GM21825 (cell line): ENCODE results near the gene NSD1.
"Not testable (repeated sequence)": the region's sequence is repeated elsewhere in the genome, so short reads cannot be mapped to it uniquely, and the experiment has no call there.

Experiments
- ATAC-seq: cut with Tn5 transposase; IDR thresholded peaks from one replicate; pipeline ENCODE4 v1.9.1; 2021; ENCODE audit warnings: mild to moderate bottlenecking, moderate library complexity; ENCODE audit not compliant: unreplicated experiment

NSD1 gene

GRCh38 chr5:177222269-177222668 lies 88.7 kb downstream of the NSD1 start:
- ATAC-seq: no peak

- no peak for ATAC-seq
Measured at GRCh38 chr5:177225798-177226197, 92.2 kb downstream of the NSD1 start.

GRCh38 chr5:177226860-177227259 lies 93.3 kb downstream of the NSD1 start:
- ATAC-seq: no peak

DNA sequence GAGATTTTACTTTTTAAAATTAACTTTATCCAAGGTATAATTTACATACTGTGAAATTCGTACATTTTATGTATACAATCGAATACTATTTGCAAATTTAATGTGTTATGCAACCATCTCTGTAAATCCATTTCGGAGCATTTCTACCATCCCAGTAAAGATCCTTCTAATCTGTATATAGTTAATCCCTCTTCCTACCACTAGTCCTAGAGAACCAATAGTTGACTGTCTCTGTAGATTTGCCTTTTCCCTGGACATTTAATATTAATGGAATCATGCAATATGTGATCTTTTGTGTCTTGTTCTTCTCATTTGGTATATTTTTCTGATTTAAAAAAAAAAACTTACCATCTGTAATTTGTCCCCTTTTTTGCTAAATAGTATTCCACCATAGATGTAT lies 95.2 kb downstream of the NSD1 start:
- no peak for ATAC-seq

DNA sequence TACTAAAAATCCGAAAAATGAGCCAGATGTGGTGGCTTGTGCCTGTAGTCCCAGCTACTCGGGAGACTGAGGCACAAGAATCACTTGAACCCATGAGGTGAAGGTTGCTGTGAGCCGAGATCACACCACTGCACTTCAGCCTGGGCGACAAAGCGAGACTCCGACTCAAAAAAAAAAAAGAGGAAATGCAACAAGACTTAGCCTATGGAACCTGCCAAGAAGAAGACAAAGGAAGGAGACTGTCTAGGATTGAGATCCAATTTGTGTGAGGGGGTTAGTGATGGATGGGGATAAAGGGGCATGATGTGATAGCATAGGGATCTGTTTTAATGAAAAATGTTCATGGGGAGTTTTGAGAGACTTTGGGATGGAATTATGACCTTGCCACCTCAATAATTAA lies 97.1 kb downstream of the NSD1 start:
- no peak for ATAC-seq

- ATAC-seq: no peak
Measured at GRCh38 chr5:177231479-177232250, 98.1 kb downstream of the NSD1 start.

DNA sequence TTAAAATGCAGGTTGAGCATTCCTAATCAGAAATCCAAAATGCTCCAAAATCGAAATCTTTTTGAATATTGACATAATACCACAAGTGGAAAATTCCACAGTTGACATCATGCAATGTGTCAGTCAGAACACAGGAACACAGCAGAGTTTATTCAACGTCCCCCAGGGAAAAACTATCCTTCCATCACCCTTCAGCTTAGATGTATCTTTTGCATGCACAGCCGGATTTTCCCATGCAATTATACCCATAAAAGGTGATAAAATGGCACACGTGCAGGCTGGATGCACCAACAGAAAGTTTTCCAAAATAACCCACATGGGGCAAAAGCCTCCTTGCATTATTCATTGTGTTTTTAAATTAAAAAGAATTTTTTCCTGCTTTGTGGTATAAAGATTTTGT lies 98.8 kb downstream of the NSD1 start:
- ATAC-seq: no peak

DNA sequence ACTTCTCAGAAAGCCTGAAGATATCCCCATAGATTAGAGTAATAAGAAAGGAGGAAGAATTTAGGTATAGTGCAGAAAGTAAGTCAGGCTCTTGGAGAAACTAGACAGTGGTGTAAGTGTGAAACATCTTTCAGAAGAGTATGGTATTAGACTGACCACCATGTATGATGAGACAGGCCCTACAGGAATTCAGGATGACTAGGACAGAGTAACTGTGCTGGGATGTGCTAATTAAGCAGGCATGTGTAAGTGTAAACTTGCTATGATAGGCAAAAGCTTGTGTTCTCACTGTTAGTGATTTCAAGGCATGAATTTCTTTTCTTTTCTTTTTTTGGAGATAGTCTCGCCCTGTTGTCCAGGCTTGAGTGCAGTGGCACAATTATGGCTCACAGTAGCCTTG lies 99.2 kb downstream of the NSD1 start:
- no peak for ATAC-seq

DNA sequence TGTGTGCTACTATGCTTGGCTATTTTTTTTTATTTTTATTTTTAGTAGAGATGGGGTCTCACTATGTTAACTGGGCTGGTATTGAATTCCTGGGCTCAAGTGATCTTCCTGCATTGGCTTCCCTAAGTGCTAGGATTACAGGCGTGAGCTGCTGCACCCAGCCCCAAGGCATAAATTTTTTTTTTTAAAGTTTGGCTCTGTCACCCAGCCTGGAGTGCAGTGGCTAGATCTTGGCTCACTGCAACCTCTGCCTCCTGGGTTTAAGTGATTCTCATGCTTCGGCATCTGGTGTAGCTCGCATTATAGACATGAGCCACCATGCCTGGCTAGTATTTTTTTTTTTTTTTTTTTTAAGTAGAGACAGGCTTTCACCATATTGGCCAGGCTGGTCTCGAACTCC lies 99.6 kb downstream of the NSD1 start:
- ATAC-seq: no peak

DNA sequence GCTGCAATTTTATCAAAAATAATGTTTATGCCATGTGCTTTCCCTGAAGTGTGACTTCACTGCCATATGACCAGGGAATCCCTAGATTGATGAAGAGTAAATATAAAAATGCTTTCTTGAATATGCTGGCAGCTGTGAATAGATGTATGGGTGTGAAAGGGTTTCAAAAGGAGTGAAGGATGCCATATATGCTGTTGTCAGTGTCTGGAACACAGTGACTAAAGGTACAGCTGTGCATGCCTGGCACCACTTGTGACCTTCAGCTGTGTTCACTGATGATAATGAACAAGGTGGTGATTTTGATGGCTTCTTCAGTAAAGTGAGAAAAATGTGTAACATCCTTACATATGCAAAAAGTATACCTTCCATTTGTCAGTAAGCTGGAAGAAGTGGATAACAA lies 100.2 kb downstream of the NSD1 start:
- no peak for ATAC-seq

DNA sequence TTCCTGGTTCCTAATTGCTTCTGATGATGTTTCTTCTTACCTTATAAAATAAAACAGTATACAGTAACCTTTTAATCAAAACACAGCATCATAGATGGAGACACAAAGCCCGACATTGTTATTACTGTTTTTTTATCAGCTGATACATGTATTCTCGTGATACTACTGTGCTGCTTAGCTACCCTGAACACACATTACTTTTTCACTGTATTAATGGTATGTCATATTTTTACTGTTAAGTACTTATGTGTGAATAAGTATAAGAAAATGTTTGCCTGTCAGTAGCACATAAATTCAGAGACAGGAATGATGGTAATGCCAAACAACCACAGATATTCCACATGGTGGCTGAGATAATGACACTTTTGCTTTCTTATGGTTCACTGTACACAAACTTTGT lies 101.3 kb downstream of the NSD1 start:
- no peak for ATAC-seq

DNA sequence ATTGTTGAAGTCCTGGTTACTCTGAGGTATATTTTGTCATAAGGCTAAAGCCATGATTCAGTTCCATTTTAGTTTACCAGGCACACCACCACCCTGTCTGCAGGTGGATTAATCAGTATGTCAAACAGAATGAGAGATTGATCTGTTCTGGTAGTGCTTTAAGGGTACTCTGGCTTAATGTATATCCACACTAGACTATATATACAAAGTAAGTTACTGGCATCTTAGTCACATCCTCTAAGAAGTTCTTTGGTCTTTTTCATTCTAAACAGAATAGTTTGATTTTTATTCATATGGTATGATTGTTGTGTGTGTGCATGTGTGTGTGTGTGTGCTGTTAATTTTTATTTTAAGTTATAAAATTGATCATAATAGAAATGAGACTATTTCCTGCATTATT lies 108.2 kb downstream of the NSD1 start:
- no peak for ATAC-seq

- no peak for ATAC-seq
Measured at GRCh38 chr5:177242304-177242703, 108.7 kb downstream of the NSD1 start.

GRCh38 chr5:177249761-177250537 lies 116.4 kb downstream of the NSD1 start:
- no peak for ATAC-seq

DNA sequence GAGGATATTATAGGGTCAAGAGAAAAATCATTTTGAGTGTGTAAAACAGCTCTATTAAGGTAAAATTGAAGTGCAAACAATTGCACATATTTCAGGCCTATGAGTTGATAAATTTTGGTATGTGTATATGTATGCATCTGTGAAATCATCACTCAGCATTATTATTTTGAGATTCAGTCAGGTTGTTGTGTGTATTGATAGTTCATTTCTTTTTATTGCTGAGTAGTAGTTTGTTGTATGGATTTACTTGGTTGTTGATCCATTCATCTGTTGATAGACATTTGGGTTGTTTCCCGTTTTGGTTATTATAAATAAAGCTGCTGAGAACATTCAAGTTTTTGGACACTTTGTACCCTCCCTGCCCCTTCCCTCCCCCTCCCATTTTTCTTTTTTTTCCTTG lies 119.7 kb downstream of the NSD1 start:
- no peak for ATAC-seq

DNA sequence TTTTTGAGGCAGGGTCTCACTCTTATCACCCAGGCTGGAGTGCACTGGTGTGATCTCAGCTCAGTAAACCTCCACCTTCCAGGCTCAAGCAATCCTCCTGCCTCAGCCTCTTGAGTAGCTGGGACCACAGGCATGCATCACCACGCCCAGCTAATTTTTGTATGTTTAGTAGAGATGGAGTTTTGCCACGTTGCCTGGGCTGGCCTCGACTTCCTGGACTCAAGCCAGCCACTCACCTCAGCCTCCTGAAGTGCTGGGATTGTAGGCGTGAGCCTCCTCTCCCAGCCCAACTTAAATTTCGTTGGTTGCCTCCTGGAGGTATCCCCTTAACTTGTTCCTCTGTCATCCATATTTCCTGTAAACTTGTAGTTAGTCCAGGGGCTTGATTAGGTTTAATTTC lies 122.7 kb downstream of the NSD1 start:
- ATAC-seq: no peak

DNA sequence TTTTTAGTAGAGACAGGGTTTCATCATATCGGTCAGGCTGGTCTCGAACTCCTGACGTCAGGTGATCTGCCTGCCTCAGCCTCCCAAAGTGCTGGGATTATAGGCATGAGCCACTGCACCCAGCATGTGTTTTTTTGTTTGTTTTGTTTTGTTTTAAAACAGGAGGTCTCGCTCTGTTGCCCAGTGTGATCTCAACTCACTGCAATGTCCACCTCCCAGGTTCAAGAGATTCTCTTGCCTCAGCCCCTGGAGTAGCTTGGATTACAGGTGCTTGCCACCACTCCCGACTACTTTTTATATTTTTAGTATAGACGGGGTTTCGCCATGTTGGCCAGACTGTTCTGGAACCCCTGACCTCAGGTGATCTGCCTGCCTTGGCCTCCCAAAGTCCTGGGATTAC lies 125.1 kb downstream of the NSD1 start:
- not testable (repeated sequence) for ATAC-seq

GRCh38 chr5:177260961-177261360 lies 127.4 kb downstream of the NSD1 start:
- ATAC-seq: no peak

DNA sequence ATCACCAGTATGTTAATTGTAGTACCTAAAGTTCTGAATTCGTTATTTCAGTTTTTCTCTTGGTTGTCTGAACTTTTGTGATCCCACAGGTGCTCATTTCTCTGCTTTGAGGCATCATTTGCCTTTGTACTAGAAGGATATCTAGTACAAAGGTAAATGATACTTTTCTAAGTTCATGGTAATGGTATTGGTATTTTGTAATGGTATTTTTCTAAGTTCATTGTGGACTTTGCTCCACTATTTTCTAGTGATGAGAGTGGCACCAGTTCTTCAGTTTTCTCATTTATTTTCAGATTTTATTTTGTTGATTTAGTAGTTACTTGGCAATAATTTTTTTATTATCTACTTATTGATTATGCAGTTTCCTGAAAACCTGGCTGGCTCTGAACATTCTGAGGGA lies 127.9 kb downstream of the NSD1 start:
- no peak for ATAC-seq

DNA sequence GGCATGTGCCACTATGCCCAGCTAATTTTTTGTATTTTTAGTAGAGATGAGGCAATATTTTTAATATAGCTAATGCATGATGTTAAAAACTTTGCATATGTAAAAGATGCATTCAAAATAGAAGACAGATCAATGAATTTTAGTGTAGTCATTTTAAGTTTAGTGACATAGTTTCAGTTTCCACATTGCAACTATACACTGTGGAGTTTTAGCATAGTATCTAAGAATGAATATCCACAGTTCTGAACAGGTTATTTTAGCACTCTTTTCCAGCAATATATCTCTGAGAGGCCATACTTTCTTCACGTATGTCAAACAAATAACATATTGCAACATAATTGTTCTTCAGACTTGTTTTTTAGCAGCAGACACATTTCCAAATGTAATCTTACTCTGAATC lies 130.6 kb downstream of the NSD1 start:
- ATAC-seq: no peak

DNA sequence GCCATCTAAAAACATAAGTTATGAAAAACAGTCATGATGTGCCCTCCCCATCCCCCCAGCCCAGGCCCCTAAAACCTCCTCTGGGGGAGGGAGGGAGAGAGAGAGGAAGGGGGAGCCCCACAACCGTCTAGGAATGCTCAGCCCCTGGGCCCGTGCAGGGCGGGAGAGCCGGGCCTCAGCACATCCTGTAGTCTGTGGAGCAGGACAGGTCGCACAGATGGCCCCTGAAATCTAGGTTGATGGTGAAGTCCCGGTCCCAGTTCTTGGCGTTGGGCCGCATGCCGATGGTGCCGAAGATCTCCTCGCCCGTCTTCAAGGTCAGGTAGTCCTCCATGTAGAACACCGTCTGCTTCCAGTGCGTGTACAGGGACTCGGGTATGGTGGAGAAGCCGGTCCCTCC lies 131.8 kb downstream of the NSD1 start:
- no peak for ATAC-seq

- ATAC-seq: no peak
Measured at GRCh38 chr5:177269232-177269895, 135.8 kb downstream of the NSD1 start.
